Brain microvascular endothelial cell (primary cell): Measurements from ENCODE around the gene OR5AU1.

Experiments used
- DNase-seq: peaks from one replicate; pipeline ENCODE4 v3.0.0-alpha.2; 2020
- H3K27ac ChIP-seq: fragments of 250-450 bp; sonication (Bioruptor Pico); 2 replicates; pipeline ENCODE4 v1.5.1; 2020; ENCODE audit warnings: mild to moderate bottlenecking, moderate library complexity
- H3K27me3 ChIP-seq: fragments of 250-450 bp; sonication (Bioruptor Pico); replicated peaks from 2 replicates; pipeline ENCODE4 v1.5.1; 2020; ENCODE audit warnings: mild to moderate bottlenecking
- H3K36me3 ChIP-seq: fragments of 250-450 bp; sonication (Bioruptor Pico); replicated peaks from 2 replicates; pipeline ENCODE4 v1.5.1; 2020; ENCODE audit warnings: mild to moderate bottlenecking
- H3K4me3 ChIP-seq: 2 replicates; pipeline ENCODE4 v1.5.1; 2011; ENCODE audit warnings: low read depth, mild to moderate bottlenecking, control low read depth, low read length, moderate library complexity
- in situ Hi-C: cut with HindIII; loops from 2 replicates; pipeline ENCODE4 v1.10.0; 2017; ENCODE audit warnings: low sequenced_read_pairs, low pct_ligation_motif_present
- TF ChIP-seq, protein P1 (sequence below): IDR thresholded peaks from 2 replicates; pipeline ENCODE4 v1.5.1; 2011; ENCODE audit warnings: low read depth, mild to moderate bottlenecking, moderate library complexity, low read length, control low read depth, inconsistent platforms; ENCODE audit errors: missing control alignments

Gene OR5AU1

GRCh38 chr14:21155963-21156362 is at the start of gene OR5AU1:
Gene OR5AU1, minus strand, starts transcription at chr14:21156063. Its CDS starts 191 bp downstream, at chr14:21155872.
- Histone ChIP-seq H3K27ac (no peak within 1 kb of the TSS), H3K36me3 (no peaks in the 10 kb centered on the region), H3K27me3 (no peaks in the 10 kb centered on the region), H3K4me3 (no peak within 1 kb of the TSS)
- in situ Hi-C loops, result no loop called here
- no peak for DNase-seq
- TF ChIP-seq, protein P1, sequence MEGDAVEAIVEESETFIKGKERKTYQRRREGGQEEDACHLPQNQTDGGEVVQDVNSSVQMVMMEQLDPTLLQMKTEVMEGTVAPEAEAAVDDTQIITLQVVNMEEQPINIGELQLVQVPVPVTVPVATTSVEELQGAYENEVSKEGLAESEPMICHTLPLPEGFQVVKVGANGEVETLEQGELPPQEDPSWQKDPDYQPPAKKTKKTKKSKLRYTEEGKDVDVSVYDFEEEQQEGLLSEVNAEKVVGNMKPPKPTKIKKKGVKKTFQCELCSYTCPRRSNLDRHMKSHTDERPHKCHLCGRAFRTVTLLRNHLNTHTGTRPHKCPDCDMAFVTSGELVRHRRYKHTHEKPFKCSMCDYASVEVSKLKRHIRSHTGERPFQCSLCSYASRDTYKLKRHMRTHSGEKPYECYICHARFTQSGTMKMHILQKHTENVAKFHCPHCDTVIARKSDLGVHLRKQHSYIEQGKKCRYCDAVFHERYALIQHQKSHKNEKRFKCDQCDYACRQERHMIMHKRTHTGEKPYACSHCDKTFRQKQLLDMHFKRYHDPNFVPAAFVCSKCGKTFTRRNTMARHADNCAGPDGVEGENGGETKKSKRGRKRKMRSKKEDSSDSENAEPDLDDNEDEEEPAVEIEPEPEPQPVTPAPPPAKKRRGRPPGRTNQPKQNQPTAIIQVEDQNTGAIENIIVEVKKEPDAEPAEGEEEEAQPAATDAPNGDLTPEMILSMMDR, result no peak

GRCh38 chr14:21205026-21205677 is 49.3 kb upstream of the OR5AU1 start:
- Histone ChIP-seq H3K27me3 (no peaks in the 10 kb centered on the region), H3K36me3 (peaks cover 73% of the 10 kb centered on the region), H3K4me3 (no peak overlapping the region), H3K27ac (no peak overlapping the region)
- no peak for DNase-seq
- TF ChIP-seq, protein P1, result no peak
- in situ Hi-C loops, result no loop called here

- in situ Hi-C loops, result no loop called here
- DNase-seq, result no peak
- peaks cover 65% of the 10 kb centered on the region for H3K36me3 ChIP-seq
- no peaks in the 10 kb centered on the region for H3K27me3 ChIP-seq
- TF ChIP-seq, protein P1, result no peak
- no peak overlapping the region for H3K27ac ChIP-seq
- no peak overlapping the region for H3K4me3 ChIP-seq
These were observed 48.5 kb upstream of the OR5AU1 start for GRCh38 chr14:21204167-21205025.

- Histone ChIP-seq H3K27me3 (no peaks in the 10 kb centered on the region), H3K36me3 (peaks cover 58% of the 10 kb centered on the region), H3K27ac (no peak overlapping the region), H3K4me3 (no peak overlapping the region)
- TF ChIP-seq, protein P1, result no peak
- in situ Hi-C loops, result no loop called here
- no peak for DNase-seq
These were observed 47.8 kb upstream of the OR5AU1 start for GRCh38 chr14:21203470-21204166.

- H3K4me3 ChIP-seq, result no peak overlapping the region
- DNase-seq, result no peak
- no peaks in the 10 kb centered on the region for H3K27me3 ChIP-seq
- H3K27ac ChIP-seq, result no peak overlapping the region
- peaks cover 49% of the 10 kb centered on the region for H3K36me3 ChIP-seq
- TF ChIP-seq, protein P1, result no peak
- in situ Hi-C loops, result no loop called here
These were observed 46.8 kb upstream of the OR5AU1 start for GRCh38 chr14:21202463-21203358.
